GM21381 (cell line): Measurements from ENCODE around the gene S100A4.
"Not testable (repeated sequence)": the region's sequence is repeated elsewhere in the genome, so short reads cannot be mapped to it uniquely, and the experiment has no call there.

Source experiments
- ATAC-seq: cut with Tn5 transposase; IDR thresholded peaks from one replicate; pipeline ENCODE4 v1.9.1; 2021; ENCODE audit warnings: mild to moderate bottlenecking, moderate library complexity; ENCODE audit not compliant: unreplicated experiment

S100A4 gene

DNA sequence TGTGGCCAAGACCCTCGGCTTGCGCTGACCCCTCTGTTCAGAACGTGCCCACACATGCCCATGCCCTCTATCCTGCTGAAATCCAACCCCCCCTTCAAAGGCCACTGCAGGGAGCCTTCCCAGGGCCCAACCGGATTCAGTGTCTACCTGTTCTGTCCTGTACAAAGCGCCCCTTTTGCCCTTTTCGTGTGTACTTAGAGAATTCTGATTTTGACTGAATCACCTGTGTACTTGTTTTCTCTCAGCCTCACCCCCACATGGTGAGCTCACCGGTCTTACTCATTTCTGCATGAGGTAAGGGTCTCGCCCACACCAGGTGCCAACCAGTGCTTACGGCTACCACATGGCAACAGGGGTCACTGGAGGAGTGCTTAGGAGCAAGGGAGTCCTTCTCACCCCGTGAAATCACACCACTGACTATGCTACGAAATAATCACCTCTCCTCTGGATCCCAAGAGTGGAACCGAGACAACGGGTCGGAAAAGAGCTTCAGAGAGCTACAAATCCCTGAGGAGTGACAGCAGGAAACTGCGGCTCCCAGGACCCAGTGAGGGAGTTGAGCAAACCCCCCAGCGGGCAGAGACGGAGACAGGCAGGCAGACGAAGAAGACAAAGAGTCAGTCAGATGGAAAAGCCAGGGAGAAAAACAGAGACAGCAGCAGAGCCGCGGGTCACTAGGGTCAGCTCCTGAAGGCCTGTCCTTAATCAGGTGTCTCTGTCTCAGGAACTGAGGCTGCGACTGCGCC lies 22.2 kb upstream of the S100A4 start:
- no peak for ATAC-seq

DNA sequence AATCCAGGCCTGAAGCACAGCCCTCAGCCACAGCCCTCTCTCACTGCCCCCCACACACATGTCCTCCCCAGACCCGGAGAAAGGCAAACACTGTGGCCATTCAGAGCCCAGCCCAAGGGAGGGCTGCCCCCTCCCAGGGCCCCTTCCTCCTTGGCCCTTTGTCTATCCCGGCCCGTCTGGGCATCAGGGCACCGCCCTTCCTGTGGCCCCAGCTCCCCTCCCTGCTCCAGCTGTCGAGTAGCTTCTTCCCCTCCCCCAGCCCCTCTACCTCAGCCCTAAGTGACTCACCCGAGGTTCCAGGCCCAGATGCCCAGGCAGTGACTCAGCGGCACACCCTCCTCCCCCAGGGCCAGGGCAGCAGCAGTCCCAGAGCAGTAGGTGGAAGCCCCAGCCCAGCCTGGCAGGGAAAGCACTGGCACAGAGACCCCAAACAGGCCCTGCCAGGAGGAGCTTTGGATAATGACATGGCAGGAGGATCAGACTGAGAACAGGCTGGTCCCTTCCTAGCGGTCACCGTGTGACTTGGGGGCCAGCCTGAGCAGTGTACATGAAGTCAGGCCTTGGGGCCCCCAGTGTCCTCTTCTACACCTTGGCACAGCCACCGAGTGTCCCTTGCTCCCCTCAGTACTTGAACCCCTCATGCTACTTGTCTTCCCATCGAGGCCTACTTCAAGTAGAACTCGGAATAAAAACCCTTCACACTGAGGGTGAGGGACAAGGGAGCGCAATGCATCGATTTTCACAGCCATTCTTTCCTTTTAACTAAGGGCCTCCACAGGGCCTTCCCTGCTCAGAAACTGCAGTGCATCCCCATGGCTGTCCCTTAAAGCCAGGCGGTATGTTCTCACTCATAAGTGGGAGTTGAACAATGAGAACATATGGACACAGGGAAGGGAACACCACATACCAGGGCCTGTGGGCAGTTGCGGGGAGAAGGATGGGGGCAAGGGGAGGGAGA lies 21.1 kb upstream of the S100A4 start:
- no peak for ATAC-seq

DNA sequence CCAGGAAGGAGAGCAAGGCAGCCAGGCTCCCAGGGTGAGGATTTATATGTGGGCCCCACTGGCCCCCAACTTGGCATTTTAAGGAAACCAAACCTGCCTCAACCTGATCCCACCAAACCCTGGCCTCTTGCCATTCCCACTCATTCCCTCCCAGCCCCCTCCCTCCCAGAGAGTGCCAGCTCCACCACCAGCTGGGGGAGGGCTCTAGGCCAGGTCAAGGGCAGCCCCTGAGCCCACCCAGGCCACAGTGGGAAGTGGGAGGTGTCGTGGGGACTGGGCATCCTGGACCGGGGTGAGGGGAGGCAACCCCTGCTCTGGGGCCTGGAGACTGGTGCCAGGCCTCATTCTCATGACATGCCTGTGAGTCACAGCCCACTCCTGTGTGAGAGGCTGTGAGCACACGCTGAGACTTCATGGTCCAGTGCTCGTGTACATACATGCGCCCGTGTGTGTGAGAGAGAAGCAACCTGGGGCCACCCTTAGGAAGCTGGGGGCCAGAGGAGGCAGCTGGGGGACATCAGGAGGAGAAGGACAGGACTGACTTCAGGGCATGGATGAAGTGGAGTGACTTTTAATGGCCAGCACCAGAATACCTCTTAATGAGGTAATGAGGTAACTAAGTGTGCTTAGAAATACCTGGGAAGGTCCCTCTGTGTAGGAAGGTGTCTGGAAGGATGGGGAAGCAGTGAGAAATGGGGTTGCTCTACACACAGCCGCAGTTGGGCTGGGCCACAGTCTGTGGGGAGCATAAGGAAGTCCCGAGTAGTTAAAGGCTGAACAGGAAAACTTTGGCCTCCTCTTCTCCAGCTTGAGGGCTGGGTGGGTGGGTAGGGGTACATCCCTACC lies 20.1 kb upstream of the S100A4 start, which contains the start of gene S100A2:
Gene S100A2 (minus strand): TSS at position 316 of the 846 bp plus-strand sequence. CDS start 1,967 bp downstream, outside the sequence.
- ATAC-seq: no peak

DNA sequence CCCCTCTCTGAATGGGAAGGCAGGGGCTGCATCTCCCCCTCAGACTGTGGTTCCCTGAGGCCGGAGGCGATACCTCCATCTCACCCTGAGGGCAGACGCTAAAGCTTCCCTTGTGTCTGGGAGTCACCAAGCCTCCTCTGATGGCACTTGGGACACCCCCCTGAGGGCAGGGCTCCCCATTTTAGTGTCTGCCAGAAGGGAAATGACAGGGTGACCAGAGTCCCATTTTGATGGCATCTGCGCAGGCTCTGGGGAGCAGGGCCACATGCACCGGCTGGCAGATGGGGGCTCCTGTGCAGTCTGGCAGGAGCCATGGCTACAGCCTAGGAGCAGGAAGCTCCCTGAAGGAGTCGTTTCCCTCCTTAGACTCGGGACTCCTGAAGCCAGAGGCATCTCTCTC lies 18.4 kb upstream of the S100A4 start:
- ATAC-seq: no peak

DNA sequence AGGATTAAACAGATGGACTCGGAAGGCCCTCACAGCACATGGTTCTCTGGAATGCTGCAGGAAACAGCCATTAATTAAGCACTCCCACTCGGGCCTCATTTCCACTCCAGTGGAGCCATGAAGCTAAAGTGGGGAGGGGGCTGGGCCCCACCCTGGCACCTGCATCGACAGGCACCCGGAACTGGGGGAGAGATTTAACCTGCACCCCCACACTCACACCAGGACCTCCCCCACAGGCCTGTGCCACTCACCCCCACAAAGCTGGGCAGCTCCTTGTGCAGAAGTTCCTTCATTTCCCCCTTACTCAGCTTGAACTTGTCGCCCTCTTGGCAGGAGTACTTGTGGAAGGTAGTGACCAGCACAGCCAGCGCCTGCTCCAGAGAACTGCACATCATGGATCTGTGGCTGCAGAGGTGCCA lies 17.9 kb upstream of the S100A4 start:
- ATAC-seq: no peak

DNA sequence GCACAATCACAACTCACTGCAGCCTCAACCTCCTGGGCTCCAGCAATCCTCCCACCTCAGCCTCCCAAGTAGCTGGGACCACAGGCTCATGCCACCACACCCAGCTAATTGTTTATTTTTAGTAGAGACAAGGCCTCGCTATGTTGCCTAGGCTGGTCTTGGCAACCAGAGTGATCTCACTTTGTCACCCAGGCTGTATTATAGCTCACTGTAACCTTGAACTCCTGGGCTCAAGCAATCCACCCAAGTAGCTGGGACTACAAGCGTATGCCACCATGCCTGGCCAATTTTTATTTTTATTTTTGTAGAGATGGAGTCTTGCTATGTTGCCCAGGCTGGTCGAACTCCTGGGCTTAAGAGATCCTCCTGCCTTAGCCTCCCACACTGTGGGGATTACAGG lies 16.4 kb upstream of the S100A4 start:
- ATAC-seq: not testable (repeated sequence)

DNA sequence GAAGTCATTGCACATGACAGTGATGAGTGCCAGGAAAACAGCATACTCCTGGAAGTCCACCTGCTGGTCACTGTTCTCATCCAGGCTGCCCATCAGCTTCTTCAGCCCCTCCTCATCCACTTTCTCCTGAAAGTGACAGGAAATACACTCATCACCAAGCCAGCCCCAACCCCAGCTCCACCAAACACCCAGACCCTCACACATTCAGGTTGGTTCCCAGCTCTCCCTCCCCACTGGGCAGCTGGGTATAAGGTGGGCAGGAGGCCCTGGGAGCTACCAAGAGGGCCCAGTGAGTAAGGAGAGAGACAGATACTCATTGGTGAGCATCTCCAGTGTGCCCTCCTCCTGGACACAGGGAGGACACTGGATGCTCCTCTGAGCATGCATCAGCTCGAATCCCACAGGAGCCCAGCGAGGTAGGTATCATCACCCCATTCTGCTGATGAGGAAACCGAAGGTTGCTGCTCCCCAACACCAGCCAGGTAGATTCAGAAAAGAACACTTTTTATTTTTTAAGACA lies 15.9 kb upstream of the S100A4 start:
- ATAC-seq: no peak

DNA sequence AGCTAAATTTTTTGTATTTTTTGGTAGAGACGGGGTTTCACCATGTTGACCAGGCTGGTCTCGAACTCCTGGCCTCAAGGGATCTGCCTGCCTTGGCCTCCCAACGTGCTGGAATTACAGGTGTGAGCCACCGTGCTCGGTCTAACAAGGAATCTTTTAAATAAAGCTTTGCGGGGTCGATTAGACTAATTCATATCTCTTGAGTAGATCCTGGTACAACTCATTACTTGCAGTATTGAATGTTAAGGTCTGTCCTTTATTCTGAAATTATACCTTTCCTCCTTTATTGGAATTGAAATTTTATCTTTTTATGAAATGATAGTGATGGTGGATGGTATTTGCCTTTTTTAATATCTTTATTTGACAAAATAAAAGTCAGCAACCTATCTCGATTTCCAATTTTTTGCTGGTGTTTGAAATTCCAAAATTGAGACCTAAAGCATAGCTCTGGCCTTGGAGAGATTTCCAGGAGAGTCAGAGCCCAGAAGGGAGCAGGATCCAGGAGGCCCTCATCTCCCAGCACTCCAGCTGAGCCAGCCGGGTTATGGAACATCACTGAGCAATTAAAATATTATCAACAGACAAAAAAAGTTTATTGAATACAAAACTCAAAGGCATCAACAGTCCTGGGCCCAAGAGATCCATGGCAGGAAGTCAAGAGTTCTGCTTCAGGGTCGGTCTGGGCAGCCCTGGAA lies 15.3 kb upstream of the S100A4 start:
- ATAC-seq: no peak

DNA sequence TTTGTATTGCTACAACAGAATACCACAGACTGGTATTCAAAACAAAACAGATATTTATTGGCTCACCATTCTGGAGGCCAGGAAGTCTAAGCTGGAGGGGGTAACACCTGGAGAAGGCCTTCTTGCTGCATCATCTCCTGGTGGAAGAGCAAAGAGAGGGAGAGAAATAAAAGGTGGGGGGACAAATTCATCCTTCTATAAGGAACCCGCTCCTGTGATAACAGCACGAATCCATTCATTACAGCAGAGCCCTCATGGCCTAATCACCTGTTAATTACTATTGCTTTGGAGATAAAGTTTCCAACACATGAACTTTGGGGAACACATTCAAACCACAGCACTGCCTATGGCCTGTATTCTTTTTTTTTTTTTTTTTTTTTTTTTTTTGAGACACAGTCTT lies 14.6 kb upstream of the S100A4 start:
- ATAC-seq: no peak

DNA sequence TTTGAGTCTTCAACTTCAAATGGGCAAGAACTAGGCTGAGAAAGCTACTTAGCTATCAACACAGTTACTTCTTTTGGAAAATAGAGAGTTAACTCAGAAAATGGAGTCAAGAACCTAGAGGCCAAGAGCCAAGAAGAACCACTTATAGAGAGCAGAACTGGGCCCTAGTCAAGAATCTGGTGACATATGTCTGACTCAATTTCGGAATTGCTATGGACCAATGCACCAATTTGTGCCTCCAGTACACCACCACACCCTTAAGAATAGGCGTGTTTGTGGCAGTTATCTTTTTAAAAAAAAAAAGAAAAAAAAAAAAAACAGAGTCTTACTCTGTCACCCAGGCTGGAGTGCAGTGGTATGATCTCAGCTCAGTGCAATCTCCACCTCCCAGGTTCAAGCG lies 12.3 kb upstream of the S100A4 start:
- ATAC-seq: no peak

DNA sequence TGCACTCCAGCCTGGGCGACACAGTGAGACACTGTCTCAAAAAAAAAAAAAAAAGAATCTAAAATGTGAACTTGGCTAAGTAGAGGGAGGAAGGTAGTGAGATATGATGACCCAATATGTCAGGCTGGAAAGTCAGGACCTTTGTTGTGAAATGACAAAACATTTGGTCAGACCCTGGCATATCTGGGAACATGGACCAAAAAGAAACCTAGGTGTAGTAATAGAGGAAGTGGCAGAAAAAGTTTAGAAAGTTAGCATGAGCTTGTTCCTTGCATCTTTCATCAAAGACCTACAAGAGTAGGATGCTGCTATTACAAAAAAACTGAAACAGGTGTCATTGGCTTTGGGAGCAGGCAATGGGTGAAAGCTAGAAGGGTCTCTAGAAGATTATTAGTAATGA lies 10.7 kb upstream of the S100A4 start:
- ATAC-seq: no peak

DNA sequence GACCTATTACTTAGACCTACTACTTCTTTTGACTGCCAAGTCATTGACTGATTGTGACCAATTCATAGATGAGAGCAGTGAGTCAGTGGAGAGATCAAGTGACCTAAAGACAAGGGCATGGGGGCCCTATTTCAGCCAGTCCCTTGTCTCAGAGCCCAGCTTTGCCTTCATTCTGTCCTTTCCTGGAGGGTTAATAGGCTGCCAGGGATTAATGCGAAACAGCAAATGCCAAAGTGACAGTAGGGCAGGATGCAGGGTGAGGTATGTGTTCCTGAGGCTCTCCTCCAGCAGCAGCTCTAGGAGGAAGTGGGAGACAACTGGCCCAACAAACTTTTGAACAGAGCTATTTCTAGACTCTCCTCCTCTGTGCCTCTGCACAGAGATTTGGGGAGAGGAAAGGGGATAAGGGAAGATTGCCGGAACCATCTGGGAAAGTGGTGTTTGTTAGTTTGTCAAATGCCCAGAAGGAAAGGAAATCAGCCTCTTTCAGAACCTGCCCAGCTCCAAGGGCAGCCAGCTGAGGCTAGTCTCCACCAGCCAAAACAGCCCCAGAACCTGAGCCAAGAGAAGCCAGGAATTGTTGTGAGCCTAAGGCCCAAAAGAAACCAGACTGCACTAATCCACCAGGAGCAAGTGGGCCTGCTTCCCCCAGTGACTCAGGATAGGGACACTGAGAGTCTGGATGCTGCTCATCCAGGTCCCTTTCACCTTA lies 8.4 kb upstream of the S100A4 start:
- ATAC-seq: no peak

DNA sequence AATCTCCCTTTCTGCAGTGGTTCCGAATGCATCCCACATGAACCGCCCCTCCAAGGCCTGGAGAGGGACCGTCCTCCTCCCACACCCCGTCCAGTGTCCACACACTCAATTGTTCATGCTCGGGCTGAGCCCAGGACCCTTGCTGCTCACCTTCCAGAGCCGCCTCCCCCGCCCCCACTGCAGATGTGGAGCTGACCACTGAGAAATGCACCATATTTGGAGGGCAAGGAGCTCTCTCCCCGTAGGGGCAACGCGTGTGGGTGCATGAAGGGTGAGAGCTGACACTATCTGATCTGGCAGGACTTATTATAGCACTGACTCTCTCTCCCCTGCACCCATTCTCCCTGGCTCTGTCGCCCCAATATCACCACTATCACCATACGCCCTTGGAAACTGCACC lies 7.5 kb upstream of the S100A4 start:
- no peak for ATAC-seq

DNA sequence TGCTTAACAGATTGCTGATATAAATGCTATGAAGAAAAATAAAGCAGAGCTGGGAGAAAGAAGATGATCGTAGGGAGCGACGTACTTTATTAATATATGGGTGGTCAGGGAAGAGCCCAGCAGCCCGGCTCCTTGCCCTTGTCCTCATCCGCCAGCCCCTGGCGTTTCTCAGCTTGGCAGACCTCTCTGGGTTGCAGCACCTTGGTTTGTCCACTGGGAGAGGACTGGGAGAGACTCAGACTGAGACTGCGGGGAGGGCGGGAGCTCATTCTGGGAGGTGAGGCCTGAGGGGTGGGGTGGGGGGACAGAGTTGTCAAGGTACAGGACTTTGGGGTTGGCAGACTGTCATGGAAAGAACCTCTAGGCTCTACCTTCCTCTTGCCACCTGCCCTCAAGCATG lies 6.7 kb upstream of the S100A4 start:
- no peak for ATAC-seq

DNA sequence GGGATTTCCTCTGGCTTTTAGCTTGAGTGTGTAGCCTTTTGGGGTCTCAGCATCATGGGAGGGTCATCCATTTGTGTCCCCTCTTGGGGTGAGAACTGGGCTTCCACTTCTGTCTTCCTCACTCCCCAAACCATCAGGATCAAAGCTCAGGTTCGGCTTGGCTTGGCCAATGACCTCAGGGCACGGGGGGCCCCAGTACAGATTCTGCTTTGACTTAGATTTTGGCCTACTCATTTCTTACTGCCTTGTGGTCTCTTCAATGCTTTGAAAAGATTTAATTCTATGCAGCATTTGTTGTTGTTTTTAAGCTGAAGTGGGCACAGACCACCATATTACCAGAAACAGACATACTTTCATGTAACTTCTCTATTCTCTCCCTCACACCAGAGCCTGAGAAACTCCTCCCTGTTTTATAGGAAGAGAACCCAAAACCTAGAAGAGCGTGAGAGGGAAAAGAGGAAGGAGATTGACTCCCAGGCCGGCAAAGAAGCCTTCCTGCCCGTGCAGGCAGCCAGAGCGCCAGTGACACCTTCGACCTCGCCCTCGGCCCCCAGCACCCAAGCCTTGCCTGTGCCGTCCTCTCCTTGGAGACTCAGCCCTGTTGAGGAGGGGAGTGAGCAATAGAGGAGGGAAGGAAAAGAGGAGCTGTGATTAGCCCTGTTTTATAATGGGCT lies 5.4 kb upstream of the S100A4 start:
- ATAC-seq: no peak

DNA sequence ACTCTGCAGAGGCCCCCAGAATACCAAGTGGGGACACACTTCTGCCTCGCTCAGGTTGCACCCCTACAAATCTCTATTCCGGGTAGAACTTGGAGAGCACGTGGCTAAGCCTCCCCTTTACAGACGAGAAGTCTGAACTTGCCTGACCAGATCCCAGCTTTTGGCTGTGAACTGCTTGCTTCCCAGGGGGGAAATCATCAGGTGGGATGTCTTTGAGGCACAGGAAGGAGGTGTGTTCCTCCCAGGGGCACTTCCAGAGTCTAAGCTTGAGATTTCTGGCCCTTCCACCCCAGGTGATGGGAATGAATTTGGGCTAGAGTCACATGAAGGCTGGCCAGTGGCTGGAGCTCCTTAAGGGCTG lies 4.8 kb upstream of the S100A4 start:
- no peak for ATAC-seq

DNA sequence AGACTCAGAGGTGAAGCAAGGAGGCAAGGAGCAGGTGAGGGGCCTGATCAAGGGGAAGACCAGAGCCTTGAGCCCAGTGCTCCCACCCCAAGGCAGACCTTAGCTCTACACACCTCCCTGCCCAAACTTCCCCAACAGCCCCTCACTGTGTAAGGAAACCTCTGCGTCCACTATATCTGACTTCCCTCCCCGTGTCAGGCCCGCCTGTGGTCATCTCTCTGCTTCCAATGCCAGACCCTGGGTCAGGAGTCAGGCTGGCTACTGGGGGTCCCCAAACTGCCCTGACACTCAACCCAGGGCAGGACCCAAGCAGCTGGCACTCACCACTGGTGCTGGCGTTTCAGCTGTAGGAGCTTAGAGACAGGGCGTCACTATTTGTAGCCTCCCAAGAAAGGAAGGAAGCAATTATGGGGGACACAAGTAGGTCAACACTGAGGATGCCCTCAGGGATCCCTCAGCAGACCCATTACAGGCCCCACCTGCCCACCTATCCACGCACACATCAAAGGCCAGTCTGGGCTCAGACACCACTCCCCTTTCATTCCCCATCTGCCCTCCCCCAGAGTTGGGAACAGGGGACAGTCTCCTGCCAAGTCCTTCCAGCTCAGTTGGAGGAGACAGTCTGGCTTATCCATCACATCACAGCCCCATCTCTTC lies 4.3 kb upstream of the S100A4 start:
- ATAC-seq: no peak
